HCT116 (cell line): ENCODE data around the gene ANTKMT. TPM values are rescaled to one million over a fixed set of nuclear protein-coding genes. Genes with fewer than 3 reads are reported as not detected.

Experiments used
- ATAC-seq: fragments of 200-7000 bp; cut with Tn5 transposase; 2 replicates; pipeline ENCODE4 v1.9.1; 2020; ENCODE audit warnings: mild to moderate bottlenecking, moderate library complexity
- BruUV-seq: library from RNA; stranded (reverse); fragments of 400-500 nt; replicated peaks from 2 replicates; lab custom pipeline; 2021; lab: Mats Ljungman, UMichigan
- CTCF ChIA-PET: fragments of 300-600 bp; sonication (Branson Sonifier 250); formaldehyde crosslinking; loops from one replicate; lab custom pipeline; 2021; ENCODE audit warnings: antibody characterized with exemption; lab: Charles Lee
- POLR2A ChIA-PET: fragments of 300-600, 350-600 bp; sonication (Branson Sonifier 250); formaldehyde crosslinking; loops from one replicate; lab custom pipeline; 2021; ENCODE audit warnings: antibody characterized with exemption; lab: Charles Lee
- RAD21 ChIA-PET, 2 experiments: fragments of 300-600 bp; sonication (Branson Sonifier 250); formaldehyde crosslinking; loops; one replicate each; lab custom pipeline; 2023; ENCODE audit warnings: low total read pairs in 2 of 2; ENCODE audit not compliant: uncharacterized antibody in 2 of 2, unreplicated experiment in 2 of 2, low non-redundant PET in 1 of 2; lab: Charles Lee
- DNase-seq: peaks from one replicate; pipeline ENCODE4 v3.0.0-alpha.2; 2010; ENCODE audit warnings: low read depth, low spot score
- H2AFZ ChIP-seq: fragments of 200-600 bp; shearing (Covaris generic), sonication (generic); 2 replicates; pipeline ENCODE4 v1.6.1; 2017; ENCODE audit warnings: low read depth, mixed run types, mixed read lengths, antibody characterized with exemption, low read length; ENCODE audit not compliant: poor library complexity, severe bottlenecking
- H3K27ac ChIP-seq: 2 replicates; pipeline ENCODE4 v1.5.1; 2012; ENCODE audit warnings: low read depth, low read length
- H3K27me3 ChIP-seq: fragments of 200-600 bp; sonication (generic); 2 replicates; pipeline ENCODE4 v1.6.1; 2016; ENCODE audit warnings: mixed run types, low read length, mixed read lengths; ENCODE audit not compliant: insufficient read depth
- H3K36me3 ChIP-seq, 2 experiments: fragments of 200-500 bp in 1 of 2; fragments of 200-600 bp in 1 of 2; sonication (Bioruptor generic) in 1 of 2; sonication (generic) in 1 of 2; 2 replicates each; pipeline versions ENCODE4 v1.5.1 to v1.6.1; 2014 to 2016; ENCODE audit warnings: low read length in 2 of 2, inconsistent platforms in 1 of 2, mixed read lengths in 1 of 2, mixed run types in 1 of 2; ENCODE audit not compliant: insufficient read depth in 2 of 2, control insufficient read depth in 1 of 2
- H3K4me1 ChIP-seq, 2 experiments: fragments of 200-600 bp in 1 of 2; sonication (generic) in 1 of 2; 2 replicates each; pipeline versions ENCODE4 v1.5.1 to v1.6.1; 2012 to 2017; ENCODE audit warnings: low read length in 2 of 2, inconsistent platforms in 1 of 2, mild to moderate bottlenecking in 1 of 2, mixed read lengths in 1 of 2, mixed run types in 1 of 2, moderate library complexity in 1 of 2; ENCODE audit not compliant: insufficient read depth in 2 of 2, control insufficient read depth in 1 of 2
- H3K4me2 ChIP-seq: fragments of 200-600 bp; sonication (generic); 2 replicates; pipeline ENCODE4 v1.6.1; 2017; ENCODE audit warnings: mixed run types, low read length, mixed read lengths
- H3K4me3 ChIP-seq, 2 experiments: fragments of 200-600 bp in 1 of 2; sonication (generic) in 1 of 2; replicated peaks in 1 of 2; 2 replicates each; pipeline ENCODE4 v1.5.1; 2011 to 2016; ENCODE audit warnings: low read length in 2 of 2, control low read depth in 1 of 2, low read depth in 1 of 2, mild to moderate bottlenecking in 1 of 2, mixed read lengths in 1 of 2, mixed run types in 1 of 2
- H3K79me2 ChIP-seq: fragments of 200-600 bp; sonication (generic); 2 replicates; pipeline ENCODE4 v1.6.1; 2017; ENCODE audit warnings: mild to moderate bottlenecking, mixed run types, low read length, moderate library complexity, mixed read lengths; ENCODE audit not compliant: insufficient read depth
- H3K9ac ChIP-seq: fragments of 200-600 bp; sonication (generic); 2 replicates; pipeline ENCODE4 v1.6.1; 2016; ENCODE audit warnings: low read length, mixed read lengths
- H3K9me2 ChIP-seq: fragments of 200-600 bp; sonication (generic), shearing (Covaris generic); 2 replicates; pipeline ENCODE4 v1.6.1; 2017; ENCODE audit warnings: mixed run types, mild to moderate bottlenecking, moderate library complexity; ENCODE audit not compliant: insufficient read depth
- H3K9me3 ChIP-seq, 2 experiments: fragments of 200-500 bp in 1 of 2; fragments of 200-600 bp in 1 of 2; sonication (Bioruptor generic) in 1 of 2; sonication (generic) in 1 of 2; 2 replicates each; pipeline ENCODE4 v1.6.1; 2014 to 2017; ENCODE audit warnings: low read length in 2 of 2, mixed read lengths in 2 of 2, inconsistent platforms in 1 of 2, low read depth in 1 of 2, mild to moderate bottlenecking in 1 of 2, mixed run types in 1 of 2, moderate library complexity in 1 of 2; ENCODE audit not compliant: control insufficient read depth in 1 of 2, insufficient read depth in 1 of 2
- H4K20me1 ChIP-seq: fragments of 200-600 bp; sonication (generic), shearing (Covaris generic); 2 replicates; pipeline ENCODE4 v1.6.1; 2017; ENCODE audit warnings: mixed run types, mild to moderate bottlenecking, moderate library complexity; ENCODE audit not compliant: insufficient read depth
- CBX3 ChIP-seq: IDR thresholded peaks from 2 replicates; pipeline ENCODE4 v1.6.1; 2012; ENCODE audit warnings: low read depth
- CEBPB ChIP-seq: IDR thresholded peaks from 2 replicates; pipeline ENCODE4 v1.6.1; 2012; ENCODE audit warnings: low read depth
- CTCF ChIP-seq, 3 experiments: fragments of 200-600 bp in 1 of 3; sonication (generic) in 1 of 3; IDR thresholded peaks in 2 of 3; conservative IDR thresholded peaks in 1 of 3; 2 replicates each; pipeline ENCODE4 v1.5.1; 2012 to 2017; ENCODE audit warnings: low read depth in 2 of 3, low read length in 2 of 3, antibody characterized with exemption in 1 of 3, borderline replicate concordance in 1 of 3, control low read depth in 1 of 3, mild to moderate bottlenecking in 1 of 3, mixed read lengths in 1 of 3, mixed run types in 1 of 3, moderate library complexity in 1 of 3; ENCODE audit not compliant: insufficient read depth in 1 of 3
- EGR1 ChIP-seq: IDR thresholded peaks from 2 replicates; pipeline ENCODE4 v1.6.1; 2012; ENCODE audit warnings: low read depth
- EZH2 ChIP-seq: fragments of 200-600 bp; sonication (generic); IDR thresholded peaks from 2 replicates; pipeline ENCODE4 v1.6.1; 2017; ENCODE audit warnings: antibody characterized with exemption, mixed run types
- FOSL1 ChIP-seq: IDR thresholded peaks from 2 replicates; pipeline ENCODE4 v1.6.1; 2012; ENCODE audit warnings: low read depth
- MAX ChIP-seq: IDR thresholded peaks from 2 replicates; pipeline ENCODE4 v1.6.1; 2012
- POLR2A ChIP-seq: IDR thresholded peaks from 2 replicates; pipeline ENCODE4 v1.7.0; 2011; ENCODE audit warnings: borderline replicate concordance; ENCODE audit not compliant: insufficient read depth, insufficient read length; ENCODE audit errors: extremely low read depth
- RAD21 ChIP-seq: IDR thresholded peaks from 2 replicates; pipeline ENCODE4 v1.6.1; 2012; ENCODE audit warnings: low read depth, mild to moderate bottlenecking
- REST ChIP-seq: IDR thresholded peaks from 2 replicates; pipeline ENCODE4 v1.6.1; 2012; ENCODE audit warnings: low read depth
- SP1 ChIP-seq: IDR thresholded peaks from 2 replicates; pipeline ENCODE4 v1.6.1; 2012; ENCODE audit warnings: low read depth
- TCF7L2 ChIP-seq: IDR thresholded peaks from 2 replicates; pipeline ENCODE4 v1.7.0; 2011; ENCODE audit warnings: borderline replicate concordance, inconsistent platforms; ENCODE audit not compliant: insufficient read depth, insufficient read length; ENCODE audit errors: extremely low read depth
- YY1 ChIP-seq: IDR thresholded peaks from 2 replicates; pipeline ENCODE4 v1.6.1; 2011; ENCODE audit warnings: low read length, low read depth, moderate library complexity, mild to moderate bottlenecking; ENCODE audit not compliant: insufficient replicate concordance; ENCODE audit errors: extremely low read depth
- ZFX ChIP-seq: fragments of 450-650 bp; IDR thresholded peaks from 2 replicates; pipeline ENCODE4 v1.6.1; 2017
- ZNF274 ChIP-seq: fragments of 200-500 bp; sonication (Bioruptor generic); IDR thresholded peaks from 2 replicates; pipeline ENCODE4 v1.6.1; 2014; ENCODE audit warnings: mild to moderate bottlenecking, low read depth, low read length, inconsistent platforms
- intact Hi-C: fragments of 100-400 bp; cut with micrococcal nuclease; formaldehyde crosslinking; loops from 2 replicates; pipeline ENCODE4 v1.10.0; 2022
- total RNA-seq: library from RNA; stranded (reverse); gene quantifications from one replicate; pipeline ENCODE4 v1.2.1, GENCODE V29; 2021; ENCODE audit not compliant: unreplicated experiment

ANTKMT gene
- total RNA-seq, 1 experiment from 2014 or later = 65.4 TPM

- Histone ChIP-seq H3K9ac (peak overlapping the region; percentile 58), H3K36me3 (no peaks in the 10 kb centered on the region), H3K27me3 (no peaks in the 10 kb centered on the region), H3K79me2 (peaks cover 26% of the 10 kb centered on the region; the same call in 1 of the 2 replicates), H3K4me1 (peaks cover 9 to 52% of the 10 kb centered on the region in 2 experiments), H3K9me2 (no peaks in the 10 kb centered on the region), H3K4me2 (peak overlapping the region; percentile 99), H2AFZ (no peak overlapping the region), H3K9me3 (no peaks in the 10 kb centered on the region), H3K4me3 (peak overlapping the region; percentile 39 to 89), H4K20me1 (no peaks in the 10 kb centered on the region), H3K27ac (peak overlapping the region; percentile 96)
- TF ChIP-seq RAD21 = no peak
- no peak for TF ChIP-seq YY1
- no peak for TF ChIP-seq POLR2A
- TF ChIP-seq EGR1 = no peak
- TF ChIP-seq FOSL1 = no peak
- TF ChIP-seq MAX = no peak
- no peak; the same call in 1 of the 2 replicates for TF ChIP-seq ZFX
- no peak for TF ChIP-seq ZNF274
- no peak for TF ChIP-seq EZH2
- TF ChIP-seq CEBPB = no peak
- TF ChIP-seq REST = no peak
- no peak for TF ChIP-seq CBX3
- no peak for TF ChIP-seq TCF7L2
- no peak for TF ChIP-seq SP1
- TF ChIP-seq CTCF (IDR thresholded peaks at IDR 0.05 in 2 of 3, conservative IDR thresholded peaks at IDR 0.05 in 1 of 3; ENCODE audit: borderline replicate concordance in 1 of 3, insufficient read depth in 1 of 3, low read depth in 2 of 3, low read length in 2 of 3) = no peak
- ChIA-PET CTCF (interaction anchor here (0.7 to 2.6 kb wide), 2 partner anchors 10 to 13 kb away, joined by 3 to 11 read pairs; no protein-coding TSS in a partner anchor), RAD21 (no interaction called here), POLR2A (interaction anchor here (0.6 to 3.5 kb wide), 3 partner anchors 11 to 35 kb away, joined by 3 to 20 read pairs (median 12); partner anchors contain the start of genes METRN and MSLN)
- DNase-seq (no peak), ATAC-seq (no peak)
- intact Hi-C loops = no loop called here
- no TSS peak for BruUV-seq
Observed at GRCh38 chr16:726188-726437, 5.2 kb downstream of the ANTKMT start.
